ENCODE results near the gene KIZ. TPM values are rescaled to one million over a fixed set of nuclear protein-coding genes. Genes with fewer than 3 reads are reported as not detected.

The KIZ gene
- polyA plus RNA-seq, 1 experiment, result 13.6 TPM

DNA sequence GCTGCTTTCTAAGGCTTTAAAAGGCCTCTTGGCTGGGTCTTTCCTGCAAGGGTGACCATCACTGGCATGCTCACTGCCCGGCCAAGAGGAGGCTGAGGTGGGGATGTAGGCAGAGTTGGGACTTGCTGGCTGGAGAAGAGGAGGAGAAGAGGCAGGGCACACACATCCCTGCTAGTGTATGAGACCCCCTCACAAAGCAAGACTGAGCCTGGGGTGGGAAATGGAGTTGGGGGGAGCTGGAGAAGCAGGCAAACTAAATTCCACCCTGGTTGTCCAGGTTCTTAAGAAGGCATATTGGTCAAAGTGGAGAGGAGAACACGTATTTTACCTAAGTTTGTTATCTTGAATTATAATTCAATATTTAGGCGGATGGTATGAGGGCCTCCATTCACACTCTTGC, 1.7 kb upstream of the KIZ start:
- CTCF ChIA-PET, result interaction anchor here (2.9 kb wide), 1 partner anchor 22 kb away, joined by 10 read pairs; no protein-coding TSS in a partner anchor
- Histone ChIP-seq H3K4me3 (ENCODE audit: low read depth, low read length) (no peak overlapping the region), H3K36me3 (ENCODE audit: control insufficient read depth, insufficient read depth, low read length) (no peaks in the 10 kb centered on the region), H3K27me3 (ENCODE audit: control insufficient read depth, insufficient read depth, low read length) (0 out of 2 replicates have a peak, but pooled peaks cover 2% of the 10 kb centered on the region)
- POLR2A ChIA-PET, result no interaction called here
- DNase-seq (ENCODE audit: low read depth), result no peak
- TF ChIP-seq, protein P1, sequence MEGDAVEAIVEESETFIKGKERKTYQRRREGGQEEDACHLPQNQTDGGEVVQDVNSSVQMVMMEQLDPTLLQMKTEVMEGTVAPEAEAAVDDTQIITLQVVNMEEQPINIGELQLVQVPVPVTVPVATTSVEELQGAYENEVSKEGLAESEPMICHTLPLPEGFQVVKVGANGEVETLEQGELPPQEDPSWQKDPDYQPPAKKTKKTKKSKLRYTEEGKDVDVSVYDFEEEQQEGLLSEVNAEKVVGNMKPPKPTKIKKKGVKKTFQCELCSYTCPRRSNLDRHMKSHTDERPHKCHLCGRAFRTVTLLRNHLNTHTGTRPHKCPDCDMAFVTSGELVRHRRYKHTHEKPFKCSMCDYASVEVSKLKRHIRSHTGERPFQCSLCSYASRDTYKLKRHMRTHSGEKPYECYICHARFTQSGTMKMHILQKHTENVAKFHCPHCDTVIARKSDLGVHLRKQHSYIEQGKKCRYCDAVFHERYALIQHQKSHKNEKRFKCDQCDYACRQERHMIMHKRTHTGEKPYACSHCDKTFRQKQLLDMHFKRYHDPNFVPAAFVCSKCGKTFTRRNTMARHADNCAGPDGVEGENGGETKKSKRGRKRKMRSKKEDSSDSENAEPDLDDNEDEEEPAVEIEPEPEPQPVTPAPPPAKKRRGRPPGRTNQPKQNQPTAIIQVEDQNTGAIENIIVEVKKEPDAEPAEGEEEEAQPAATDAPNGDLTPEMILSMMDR (IDR thresholded peaks at IDR 0.05; ENCODE audit: insufficient read depth, low read depth, low read length), result no peak

DNA sequence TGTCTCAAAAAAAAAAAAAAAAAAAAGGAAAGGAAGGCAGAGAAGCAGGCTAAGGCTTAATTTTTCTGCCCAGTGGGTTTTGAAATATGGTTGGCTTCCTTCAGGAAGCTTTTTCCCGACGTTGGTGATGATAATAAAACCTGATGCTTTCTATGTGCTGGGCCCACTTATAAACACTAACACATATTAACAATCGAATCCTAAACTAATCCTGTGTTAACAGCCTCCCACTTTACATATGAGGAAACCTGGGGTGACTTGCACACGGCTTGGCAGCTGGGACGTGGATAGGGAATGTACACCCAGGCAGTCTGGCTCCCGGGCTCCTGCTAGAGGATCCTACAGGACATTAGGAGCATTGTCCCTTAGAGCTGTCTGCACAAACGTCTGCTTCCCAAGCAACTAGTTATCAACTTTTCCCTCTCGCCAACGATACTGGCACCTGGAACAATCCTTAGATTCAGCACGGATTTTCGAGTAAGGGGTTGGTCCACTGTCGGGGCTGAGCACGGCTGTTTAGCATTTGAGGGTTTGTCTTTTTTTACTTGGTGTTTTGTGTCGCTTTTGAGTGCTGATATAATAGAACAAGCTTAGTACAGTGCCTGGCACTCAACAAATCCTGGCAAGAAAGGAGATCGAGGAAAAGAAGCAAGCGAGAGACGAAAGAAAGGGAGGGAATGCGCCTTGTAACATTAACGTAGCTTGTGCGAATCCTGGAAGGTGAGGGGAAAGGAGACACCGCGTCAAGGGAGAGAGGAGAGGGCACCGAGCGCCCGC, 622 bp upstream of the KIZ start:
- DNase-seq (ENCODE audit: low read depth), result peak; percentile 5
- CTCF ChIA-PET, result interaction anchor here (0.6 to 2.9 kb wide), 7 partner anchors 23 to 380 kb away, joined by 3 to 16 read pairs (median 4); no protein-coding TSS in a partner anchor
- POLR2A ChIA-PET, result no interaction called here
- H3K4me3 ChIP-seq (ENCODE audit: low read depth, low read length), result peak overlapping the region; percentile 97
- TF ChIP-seq, protein P1 (IDR thresholded peaks at IDR 0.05; ENCODE audit: insufficient read depth, low read depth, low read length), result peak; percentile 42
- 0 out of 2 replicates have a peak, but pooled peaks cover 2% of the 10 kb centered on the region for H3K27me3 ChIP-seq (ENCODE audit: control insufficient read depth, insufficient read depth, low read length)
- no peaks in the 10 kb centered on the region for H3K36me3 ChIP-seq (ENCODE audit: control insufficient read depth, insufficient read depth, low read length)

DNA sequence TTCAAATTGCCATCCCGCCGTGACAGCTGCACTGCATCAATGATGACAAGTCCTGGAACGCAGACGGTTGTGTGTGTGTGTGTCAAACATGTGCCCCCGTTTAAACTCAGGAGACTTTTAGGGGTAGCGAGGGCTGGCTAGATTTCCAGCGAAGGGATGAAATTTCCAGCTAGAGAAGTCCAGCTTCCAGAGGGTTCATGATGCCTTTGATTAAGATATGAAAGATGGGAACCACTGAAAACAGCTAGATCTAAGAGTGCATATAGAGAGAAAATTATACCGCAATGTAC, 644 bp downstream of the KIZ start:
- Histone ChIP-seq H3K4me3 (ENCODE audit: low read depth, low read length) (peak overlapping the region; percentile 97), H3K27me3 (ENCODE audit: control insufficient read depth, insufficient read depth, low read length) (no peaks in the 10 kb centered on the region), H3K36me3 (ENCODE audit: control insufficient read depth, insufficient read depth, low read length) (no peaks in the 10 kb centered on the region)
- CTCF ChIA-PET, result interaction anchor here (0.6 to 2.9 kb wide), 10 partner anchors 13 to 109 kb away, joined by 3 to 16 read pairs (median 4); no protein-coding TSS in a partner anchor
- POLR2A ChIA-PET, result interaction anchor here (0.6 kb wide), 1 partner anchor 488 kb away, joined by 4 read pairs; no protein-coding TSS in a partner anchor
- DNase-seq (ENCODE audit: low read depth), result no peak
- TF ChIP-seq, protein P1 (IDR thresholded peaks at IDR 0.05; ENCODE audit: insufficient read depth, low read depth, low read length), result no peak

DNA sequence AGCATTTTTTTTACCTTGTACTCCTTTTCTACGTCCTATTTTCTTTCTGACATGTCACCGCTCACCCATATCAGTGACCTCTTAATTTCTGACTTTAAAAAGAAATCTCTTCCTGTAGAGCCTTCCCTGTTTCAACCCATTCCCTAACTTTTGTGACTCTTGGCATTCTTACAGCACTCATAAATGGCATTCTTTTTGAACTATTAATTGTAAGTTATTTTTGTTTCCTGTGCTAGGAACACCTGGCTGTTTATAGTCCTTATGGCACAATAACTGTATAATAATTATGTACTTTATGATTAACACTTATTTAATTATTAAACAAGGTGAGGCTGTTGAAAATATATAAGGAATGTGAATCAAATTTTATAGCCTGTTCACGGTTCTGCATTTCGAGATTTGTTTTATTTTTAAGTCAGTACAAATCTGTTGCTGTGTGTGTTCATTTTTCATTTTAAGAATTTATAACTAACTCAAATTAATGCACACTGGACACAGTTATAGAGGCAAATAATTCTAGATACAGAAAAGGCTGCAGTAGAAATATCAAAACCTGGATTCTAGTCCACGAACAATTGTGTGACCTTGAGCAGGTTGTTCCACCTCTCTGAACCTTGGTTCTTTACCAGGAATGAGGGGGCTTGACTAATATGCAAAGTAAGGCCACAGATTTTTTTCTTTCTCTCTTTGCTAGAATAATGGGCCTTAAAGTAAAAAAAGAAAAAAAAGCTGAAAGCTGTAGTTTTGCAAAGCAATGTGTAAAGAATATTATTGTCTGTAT, 1.5 kb downstream of the KIZ start:
- TF ChIP-seq, protein P1 (IDR thresholded peaks at IDR 0.05; ENCODE audit: insufficient read depth, low read depth, low read length), result no peak
- DNase-seq (ENCODE audit: low read depth), result no peak
- POLR2A ChIA-PET, result no interaction called here

DNA sequence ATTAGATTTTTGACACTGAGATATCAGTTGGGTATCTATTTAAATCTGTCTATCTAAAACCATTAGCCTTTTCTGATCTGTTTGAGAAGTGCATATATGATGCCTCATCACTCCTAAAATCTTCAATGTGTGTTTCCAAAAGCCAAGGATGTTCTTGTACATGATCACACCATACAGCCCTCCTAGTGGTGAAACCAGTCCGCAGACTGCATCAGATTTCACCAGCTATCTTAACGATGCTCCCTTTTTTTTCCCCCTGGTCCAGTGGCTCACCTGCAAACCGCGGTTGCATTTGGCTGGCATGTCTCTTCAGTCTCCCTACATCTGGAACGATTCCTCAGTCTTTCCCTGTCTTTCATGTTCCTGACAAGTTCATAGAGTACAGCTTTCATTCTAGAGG, 4.0 kb downstream of the KIZ start:
- DNase-seq (ENCODE audit: low read depth), result no peak
- Histone ChIP-seq H3K36me3 (ENCODE audit: control insufficient read depth, insufficient read depth, low read length) (peaks cover 1% of the 10 kb centered on the region), H3K27me3 (ENCODE audit: control insufficient read depth, insufficient read depth, low read length) (no peaks in the 10 kb centered on the region), H3K4me3 (ENCODE audit: low read depth, low read length) (no peak overlapping the region)
- CTCF ChIA-PET, result interaction anchor here (2.3 to 2.8 kb wide), 2 partner anchors 11 to 106 kb away, joined by 6 to 7 read pairs; no protein-coding TSS in a partner anchor
- TF ChIP-seq, protein P1 (IDR thresholded peaks at IDR 0.05; ENCODE audit: insufficient read depth, low read depth, low read length), result 0 out of 2 replicates have a peak, but pooled peaks have one; percentile 5
- POLR2A ChIA-PET, result no interaction called here

More for the DNA sequence above, 1.5 kb downstream of the KIZ start:
- CTCF ChIA-PET, result interaction anchor here (1.0 to 2.9 kb wide), 5 partner anchors 13 to 108 kb away, joined by 3 to 16 read pairs (median 7); no protein-coding TSS in a partner anchor
- Histone ChIP-seq H3K27me3 (ENCODE audit: control insufficient read depth, insufficient read depth, low read length) (no peaks in the 10 kb centered on the region), H3K4me3 (ENCODE audit: low read depth, low read length) (peak overlapping the region; percentile 97; the same call in 1 of the 2 replicates), H3K36me3 (ENCODE audit: control insufficient read depth, insufficient read depth, low read length) (no peaks in the 10 kb centered on the region)
